SK-N-SH treated with all-trans-retinoic acid at 6 μM for 48 hours (cell line): ENCODE measurements around the gene FRMD3.

Source experiments
- ATAC-seq: fragments of 200-7000 bp; cut with Tn5 transposase; 3 replicates; pipeline ENCODE4 v1.9.1; 2020; ENCODE audit warnings: mild to moderate bottlenecking, moderate library complexity
- ARNTL ChIP-seq: fragments of 450-650 bp; formaldehyde crosslinking; IDR thresholded peaks from 2 replicates; pipeline ENCODE4 v1.5.0; 2020; ENCODE audit warnings: low read depth, mild to moderate bottlenecking, moderate library complexity, borderline replicate concordance
- BACH2 ChIP-seq: fragments of 250-450 bp; sonication (Bioruptor Pico); IDR thresholded peaks from 2 replicates; pipeline ENCODE4 v1.9.0; 2021; ENCODE audit warnings: mild to moderate bottlenecking, borderline replicate concordance
- CREB5 ChIP-seq: fragments of 250-450 bp; sonication (Bioruptor Pico); IDR thresholded peaks from 2 replicates; pipeline ENCODE4 v1.5.1; 2020; ENCODE audit warnings: low read depth, mild to moderate bottlenecking, moderate library complexity
- CSDC2 ChIP-seq: fragments of 250-450 bp; sonication (Bioruptor Pico); IDR thresholded peaks from 2 replicates; pipeline ENCODE4 v1.5.0; 2020; ENCODE audit warnings: mild to moderate bottlenecking, moderate library complexity
- ESRRG ChIP-seq: fragments of 250-450 bp; sonication (Bioruptor Pico); IDR thresholded peaks from 2 replicates; pipeline ENCODE4 v1.6.1; 2021; ENCODE audit warnings: mild to moderate bottlenecking
- GLIS3 ChIP-seq: fragments of 250-450 bp; sonication (Bioruptor Pico); IDR thresholded peaks from 2 replicates; pipeline ENCODE4 v1.5.0; 2020; ENCODE audit warnings: mild to moderate bottlenecking, moderate library complexity
- ISL1 ChIP-seq: fragments of 250-450 bp; sonication (Bioruptor Pico); IDR thresholded peaks from 2 replicates; pipeline ENCODE4 v2.1.2; 2022; ENCODE audit warnings: mild to moderate bottlenecking, moderate library complexity
- OSR1 ChIP-seq: fragments of 250-450 bp; sonication (Bioruptor Pico); IDR thresholded peaks from 2 replicates; pipeline ENCODE4 v1.8.0; 2022; ENCODE audit warnings: moderate library complexity, mild to moderate bottlenecking, inconsistent platforms
- PPARA ChIP-seq: fragments of 250-450 bp; sonication (Bioruptor Pico); IDR thresholded peaks from 2 replicates; pipeline ENCODE4 v1.5.0; 2020; ENCODE audit warnings: mild to moderate bottlenecking, borderline replicate concordance
- RARB ChIP-seq: fragments of 250-450 bp; sonication (Bioruptor Pico); IDR thresholded peaks from 2 replicates; pipeline ENCODE4 v1.8.0; 2021; ENCODE audit warnings: mild to moderate bottlenecking, moderate library complexity
- SNAI2 ChIP-seq: fragments of 250-450 bp; sonication (Bioruptor Pico); IDR thresholded peaks from 2 replicates; pipeline ENCODE4 v1.5.0; 2020; ENCODE audit warnings: mild to moderate bottlenecking, moderate library complexity
- TCF4 ChIP-seq: fragments of 250-450 bp; sonication (Bioruptor Pico); IDR thresholded peaks from 2 replicates; pipeline ENCODE4 v1.8.0; 2021; ENCODE audit warnings: mild to moderate bottlenecking, moderate library complexity, borderline replicate concordance
- TSHZ2 ChIP-seq: fragments of 250-450 bp; sonication (Bioruptor Pico); IDR thresholded peaks from 2 replicates; pipeline ENCODE4 v1.5.0; 2020; ENCODE audit warnings: mild to moderate bottlenecking, moderate library complexity
- ZFP3 ChIP-seq: fragments of 250-450 bp; sonication (Bioruptor Pico); IDR thresholded peaks from 2 replicates; pipeline ENCODE4 v1.5.0; 2020; ENCODE audit warnings: mild to moderate bottlenecking, moderate library complexity
- ZNF565 ChIP-seq: fragments of 450-650 bp; formaldehyde crosslinking; conservative IDR thresholded peaks from 2 replicates; pipeline ENCODE4 v1.5.0; 2020; ENCODE audit warnings: low read depth, mild to moderate bottlenecking, moderate library complexity
- ZNF70 ChIP-seq: fragments of 450-650 bp; formaldehyde crosslinking; IDR thresholded peaks from 2 replicates; pipeline ENCODE4 v1.5.0; 2020; ENCODE audit warnings: mild to moderate bottlenecking, moderate library complexity
- ZNF8 ChIP-seq: fragments of 450-650 bp; formaldehyde crosslinking; IDR thresholded peaks from 2 replicates; pipeline ENCODE4 v1.5.0; 2020; ENCODE audit warnings: mild to moderate bottlenecking, moderate library complexity
- TF ChIP-seq, protein P1 (sequence below): fragments of 250-450 bp; sonication (Bioruptor Pico); IDR thresholded peaks from 2 replicates; pipeline ENCODE4 v1.8.0; 2020; ENCODE audit warnings: mild to moderate bottlenecking, moderate library complexity, borderline replicate concordance

The FRMD3 gene

DNA sequence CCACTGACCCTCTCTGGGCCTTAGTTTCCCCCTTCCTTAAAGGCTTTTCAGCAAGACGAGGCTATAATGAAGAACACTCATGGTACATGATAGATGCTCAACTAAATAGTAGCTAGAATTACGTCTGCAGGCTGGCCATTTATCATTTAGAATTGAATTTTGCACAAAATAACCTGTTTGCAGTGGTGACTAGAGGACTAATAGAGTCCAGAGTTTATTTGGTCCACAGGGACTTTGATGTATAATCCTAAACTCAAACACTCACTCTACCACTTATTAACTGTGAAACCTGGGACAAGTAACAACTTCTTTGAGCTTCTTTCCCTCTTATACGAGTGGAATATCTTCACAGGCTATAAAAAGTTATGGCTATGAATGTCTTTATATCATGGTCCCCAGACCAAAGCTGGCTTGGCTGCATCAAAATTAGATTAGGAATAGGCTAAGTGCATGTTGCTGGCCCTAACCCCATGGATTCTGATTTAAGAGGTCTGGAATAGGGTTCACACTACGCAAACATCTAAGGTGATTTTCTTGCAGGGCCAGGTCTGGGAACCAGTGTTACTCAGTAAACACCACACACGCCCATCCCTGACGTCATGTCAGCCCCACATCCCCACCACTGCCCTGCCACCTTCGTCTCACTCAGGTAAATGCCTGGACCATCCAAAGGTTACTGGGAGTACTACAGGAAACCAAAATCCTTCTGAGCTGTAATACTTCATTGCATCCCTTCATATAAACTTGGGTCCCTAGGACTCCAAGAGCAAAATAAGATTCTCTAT, 150.6 kb downstream of the FRMD3 start:
- ATAC-seq = no peak

DNA sequence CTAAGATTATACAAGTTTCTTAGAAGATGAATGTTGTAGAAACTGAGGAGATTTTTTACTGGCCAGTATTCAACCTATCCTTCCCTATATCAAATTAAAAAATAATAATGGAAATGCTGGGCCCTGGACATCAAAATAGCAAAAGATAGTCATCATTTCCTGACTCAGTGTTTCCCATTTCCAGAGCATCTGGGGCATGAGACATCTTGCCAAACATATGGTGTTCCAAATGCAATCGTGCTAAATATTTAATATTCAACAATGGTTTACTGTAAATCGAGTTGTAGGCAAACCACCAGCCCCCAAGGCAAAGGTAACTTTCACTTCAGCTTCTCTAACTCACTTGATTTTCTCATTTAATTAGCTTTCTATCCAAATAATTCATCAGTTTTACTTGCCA, 152.9 kb downstream of the FRMD3 start:
- TF ChIP-seq TCF4 (CRISPR knock-in tag) = 0 out of 2 replicates have a peak, but pooled peaks have one; percentile 34
- no peak for TF ChIP-seq ESRRG (CRISPR knock-in tag)
- TF ChIP-seq TSHZ2 (CRISPR knock-in tag) = no peak
- TF ChIP-seq ZNF70 (CRISPR knock-in tag) = no peak
- TF ChIP-seq, protein P1, sequence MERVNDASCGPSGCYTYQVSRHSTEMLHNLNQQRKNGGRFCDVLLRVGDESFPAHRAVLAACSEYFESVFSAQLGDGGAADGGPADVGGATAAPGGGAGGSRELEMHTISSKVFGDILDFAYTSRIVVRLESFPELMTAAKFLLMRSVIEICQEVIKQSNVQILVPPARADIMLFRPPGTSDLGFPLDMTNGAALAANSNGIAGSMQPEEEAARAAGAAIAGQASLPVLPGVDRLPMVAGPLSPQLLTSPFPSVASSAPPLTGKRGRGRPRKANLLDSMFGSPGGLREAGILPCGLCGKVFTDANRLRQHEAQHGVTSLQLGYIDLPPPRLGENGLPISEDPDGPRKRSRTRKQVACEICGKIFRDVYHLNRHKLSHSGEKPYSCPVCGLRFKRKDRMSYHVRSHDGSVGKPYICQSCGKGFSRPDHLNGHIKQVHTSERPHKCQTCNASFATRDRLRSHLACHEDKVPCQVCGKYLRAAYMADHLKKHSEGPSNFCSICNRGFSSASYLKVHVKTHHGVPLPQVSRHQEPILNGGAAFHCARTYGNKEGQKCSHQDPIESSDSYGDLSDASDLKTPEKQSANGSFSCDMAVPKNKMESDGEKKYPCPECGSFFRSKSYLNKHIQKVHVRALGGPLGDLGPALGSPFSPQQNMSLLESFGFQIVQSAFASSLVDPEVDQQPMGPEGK (CRISPR knock-in tag) = no peak
- no peak for TF ChIP-seq GLIS3 (CRISPR knock-in tag)
- TF ChIP-seq, all 23 proteins: peak for 1
- ATAC-seq = peak; percentile 44; the same call in 2 of the 3 replicates

More for the DNA sequence above, 150.6 kb downstream of the FRMD3 start:
- TF ChIP-seq ARNTL (CRISPR knock-in tag) (no peak), BACH2 (CRISPR knock-in tag) (no peak), PPARA (no peak), ESRRG (CRISPR knock-in tag) (no peak), SNAI2 (CRISPR knock-in tag) (no peak), ZNF8 (CRISPR knock-in tag) (no peak), RARB (CRISPR knock-in tag) (no peak), ISL1 (CRISPR knock-in tag) (no peak), TCF4 (CRISPR knock-in tag) (no peak), ZNF70 (CRISPR knock-in tag) (no peak), OSR1 (no peak), ZFP3 (CRISPR knock-in tag) (no peak), CREB5 (no peak), CSDC2 (CRISPR knock-in tag) (no peak), ZNF565 (no peak), TSHZ2 (CRISPR knock-in tag) (no peak)
- TF ChIP-seq, protein P1 (CRISPR knock-in tag) = no peak
- TF ChIP-seq, all 23 proteins: peak for 0

GRCh38 chr9:83384214-83384613, 154.0 kb downstream of the FRMD3 start:
- peak; percentile 16; the same call in 1 of the 2 replicates for TF ChIP-seq TCF4 (CRISPR knock-in tag)
- no peak for TF ChIP-seq TSHZ2 (CRISPR knock-in tag)
- ATAC-seq = no peak; the same call in 2 of the 3 replicates
